Measurements from ENCODE around the gene CDC42EP4. TPM values are rescaled to one million over a fixed set of nuclear protein-coding genes. Genes with fewer than 3 reads are reported as not detected.

Gene CDC42EP4
- total and polyA plus RNA-seq, 10 of the 15 experiments (the other 5 are each of a cell fraction or from before 2014, with no cell fraction given): 0.05 to 7.1 (median 2.7) TPM

- TF ChIP-seq CUX1 (IDR thresholded peaks at IDR 0.05; ENCODE audit: insufficient replicate concordance, low read depth, low read length) (no peak), TCF12 (IDR thresholded peaks at IDR 0.05; ENCODE audit: low read depth, low read length) (no peak), E2F8 (IDR thresholded peaks at IDR 0.05; ENCODE audit: low read depth, partially characterized antibody) (no peak), ZBED1 (IDR thresholded peaks at IDR 0.05; ENCODE audit: borderline replicate concordance) (no peak), ZZZ3 (IDR thresholded peaks at IDR 0.05; ENCODE audit: control insufficient read depth, insufficient read length, low read depth) (no peak), CHD4 (IDR thresholded peaks at IDR 0.05) (no peak), NKRF (conservative IDR thresholded peaks at IDR 0.05) (no peak), RBBP5 (conservative IDR thresholded peaks at IDR 0.05) (no peak), HCFC1 (IDR thresholded peaks at IDR 0.05; ENCODE audit: low read length) (no peak), SMAD1 (IDR thresholded peaks at IDR 0.05; ENCODE audit: low read depth, partially characterized antibody) (no peak)
Observed at GRCh38 chr17:73349138-73349537, 37.3 kb upstream of the CDC42EP4 start (continued).

All from GM12878 (cell line).